CD4-positive, alpha-beta T cell (primary cell): ENCODE data around the gene F2R. TPM values are rescaled to one million over a fixed set of nuclear protein-coding genes. Genes with fewer than 3 reads are reported as not detected.
"Not testable (repeated sequence)": the region's sequence is repeated elsewhere in the genome, so short reads cannot be mapped to it uniquely, and the experiment has no call there.

ENCODE experiments used
- ATAC-seq: fragments of 200-7000 bp; cut with Tn5 transposase; one replicate; pipeline ENCODE4 v1.10.0; 2022; ENCODE audit warnings: mild to moderate bottlenecking; ENCODE audit not compliant: poor library complexity
- CTCF ChIA-PET: fragments of 350-600 bp; sonication (Branson Sonifier 250); formaldehyde crosslinking; loops from one replicate; lab custom pipeline; 2021; ENCODE audit warnings: antibody characterized with exemption, inconsistent platforms; lab: Charles Lee
- POLR2A ChIA-PET: fragments of 350-600 bp; sonication (Branson Sonifier 250); formaldehyde crosslinking; loops from one replicate; lab custom pipeline; 2021; ENCODE audit warnings: antibody characterized with exemption, inconsistent platforms; lab: Charles Lee
- DNase-seq, 14 experiments: peaks; one replicate each; pipeline ENCODE4 v3.0.0-alpha.2; 2013 to 2020; ENCODE audit warnings: mixed read lengths in 2 of 14
- H3K27ac ChIP-seq, 2 donors: one replicate each; pipeline versions ENCODE4 v1.5.1 to v1.7.0; 2013; ENCODE audit warnings: low read length in 2 of 2, low read depth in 1 of 2, mild to moderate bottlenecking in 1 of 2
- H3K27me3 ChIP-seq, 2 experiments: 1 replicate in 1 of 2; 2 replicates in 1 of 2; pipeline versions ENCODE4 v1.6.1 to v1.7.0; 2013; ENCODE audit warnings: low read length in 2 of 2, control low read depth in 1 of 2, mild to moderate bottlenecking in 1 of 2, moderate library complexity in 1 of 2; ENCODE audit not compliant: insufficient read depth in 2 of 2, control insufficient read depth in 1 of 2
- H3K36me3 ChIP-seq: one replicate; pipeline ENCODE4 v1.6.1; 2013; ENCODE audit warnings: low read length, control low read depth; ENCODE audit not compliant: insufficient read depth
- H3K4me1 ChIP-seq: one replicate; pipeline ENCODE4 v1.6.1; 2013; ENCODE audit warnings: low read length, control low read depth; ENCODE audit not compliant: insufficient read depth
- H3K4me3 ChIP-seq: one replicate; pipeline ENCODE4 v1.5.1; 2013; ENCODE audit warnings: mild to moderate bottlenecking, low read length, moderate library complexity
- H3K9me3 ChIP-seq, 2 experiments: 1 replicate in 1 of 2; 2 replicates in 1 of 2; pipeline versions ENCODE4 v1.6.1 to v1.7.0; 2013; ENCODE audit warnings: low read length in 2 of 2, mild to moderate bottlenecking in 2 of 2, control low read depth in 1 of 2, moderate library complexity in 1 of 2; ENCODE audit not compliant: control insufficient read depth in 1 of 2, insufficient read depth in 1 of 2
- H3K27ac Mint-ChIP-seq: one replicate; pipeline ENCODE4 v1.8.0; 2020; ENCODE audit warnings: mixed read lengths
- H3K27me3 Mint-ChIP-seq: one replicate; pipeline ENCODE4 v1.8.0; 2021; ENCODE audit warnings: mixed read lengths
- H3K36me3 Mint-ChIP-seq: one replicate; pipeline ENCODE4 v1.8.0; 2021; ENCODE audit warnings: low read depth, mixed read lengths
- H3K4me1 Mint-ChIP-seq: one replicate; pipeline ENCODE4 v1.8.0; 2021; ENCODE audit warnings: low read depth, mixed read lengths
- H3K4me3 Mint-ChIP-seq: one replicate; pipeline ENCODE4 v1.8.0; 2020; ENCODE audit warnings: mild to moderate bottlenecking, mixed read lengths
- H3K9me3 Mint-ChIP-seq: one replicate; pipeline ENCODE4 v1.8.0; 2020; ENCODE audit warnings: mixed read lengths
- CTCF ChIP-seq: fragments of 200-600 bp; IDR thresholded peaks from one replicate; pipeline ENCODE4 v1.8.0; 2022; ENCODE audit warnings: antibody characterized with exemption, mild to moderate bottlenecking
- intact Hi-C, 2 experiments: fragments of 100-400 bp; cut with DNase I in 1 of 2; cut with micrococcal nuclease in 1 of 2; formaldehyde crosslinking; loops; one replicate each; pipeline versions ENCODE4 v1.15.1 to v1.9.0; 2023 to 2025; cut with DNase I, micrococcal nuclease
- total RNA-seq, 174 experiments: library from RNA in 2 of 174; stranded (reverse) in 2 of 174; gene quantifications; one replicate each; pipeline ENCODE4 v1.2.3 and lab custom pipeline; 2021 to 2026

Gene F2R
- total RNA-seq, 2 experiments from 2014 or later = 1.9 to 2.7 TPM

DNA sequence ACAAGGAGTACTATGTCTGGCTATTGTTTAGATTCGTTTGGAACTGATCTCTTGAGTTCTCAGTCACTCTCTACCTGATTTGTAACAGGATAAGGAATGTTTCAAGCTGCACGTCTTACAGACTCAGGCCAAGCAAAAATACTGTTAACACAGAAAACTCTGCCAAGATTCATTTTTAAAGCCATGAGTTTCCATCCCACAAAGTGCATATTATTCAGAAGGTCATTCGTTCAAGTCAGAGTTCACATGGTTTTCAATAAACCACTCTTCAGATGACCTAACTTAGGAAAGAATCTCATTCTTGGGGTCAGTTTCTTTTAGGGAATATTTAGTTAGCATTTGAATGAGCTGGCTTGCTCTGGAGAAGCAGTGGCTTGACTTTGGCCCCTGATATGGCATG, 49.3 kb downstream of the F2R start:
- Histone ChIP-seq H3K9me3 (peaks cover 0 to 6% of the 10 kb centered on the region in 2 experiments), H3K4me3 (no peak overlapping the region), H3K27ac (no peak overlapping the region), H3K36me3 (no peaks in the 10 kb centered on the region), H3K4me1 (no peaks in the 10 kb centered on the region), H3K27me3 (no peaks in the 10 kb centered on the region)
- TF ChIP-seq CTCF = no peak
- no peaks in the 10 kb centered on the region for H3K27me3 Mint-ChIP-seq
- ATAC-seq (no peak), DNase-seq (no peak)
- no peak overlapping the region for H3K27ac Mint-ChIP-seq
- H3K4me1 Mint-ChIP-seq = no peaks in the 10 kb centered on the region
- ChIA-PET CTCF (no interaction called here), POLR2A (no interaction called here)
- intact Hi-C loops = no loop called here
- H3K4me3 Mint-ChIP-seq = no peak overlapping the region
- peaks cover 4% of the 10 kb centered on the region for H3K9me3 Mint-ChIP-seq
- H3K36me3 Mint-ChIP-seq = no peaks in the 10 kb centered on the region

- no peaks in the 10 kb centered on the region for H3K36me3 Mint-ChIP-seq
- Histone ChIP-seq H3K4me1 (no peaks in the 10 kb centered on the region), H3K4me3 (no peak overlapping the region), H3K9me3 (peaks cover 0 to 6% of the 10 kb centered on the region in 2 experiments), H3K27me3 (no peaks in the 10 kb centered on the region), H3K27ac (no peak overlapping the region), H3K36me3 (no peaks in the 10 kb centered on the region)
- no peak for DNase-seq
- H3K27ac Mint-ChIP-seq = no peak overlapping the region
- no peaks in the 10 kb centered on the region for H3K4me1 Mint-ChIP-seq
- no peaks in the 10 kb centered on the region for H3K27me3 Mint-ChIP-seq
- no peak overlapping the region for H3K4me3 Mint-ChIP-seq
- ChIA-PET CTCF (interaction anchor here (0.6 kb wide), 1 partner anchor 1250 kb away, joined by 4 read pairs; no protein-coding TSS in a partner anchor), POLR2A (no interaction called here)
- intact Hi-C loops = no loop called here
- no peak for TF ChIP-seq CTCF
- ATAC-seq = no peak
- peaks cover 4% of the 10 kb centered on the region for H3K9me3 Mint-ChIP-seq
Measured at GRCh38 chr5:76766746-76767145, 50.8 kb downstream of the F2R start.

DNA sequence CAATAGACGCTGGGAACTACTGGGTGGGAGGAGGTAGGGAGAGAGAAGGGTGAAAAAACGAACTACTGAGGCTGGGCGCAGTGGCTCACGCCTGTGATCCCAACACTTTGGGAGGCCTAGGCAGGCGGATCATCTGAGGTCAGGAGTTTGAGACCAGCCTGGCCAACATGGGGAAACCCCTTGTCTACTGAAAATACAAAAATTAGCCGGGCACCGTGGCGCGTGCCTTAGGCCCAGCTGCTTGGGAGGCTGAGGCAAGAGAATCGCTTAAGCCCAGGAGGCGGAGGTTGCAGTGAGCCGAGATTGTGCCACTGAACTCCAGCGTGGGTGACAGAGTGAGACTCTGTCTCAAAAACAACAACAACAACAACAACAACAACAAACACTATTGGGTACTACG, 55.1 kb downstream of the F2R start:
- H3K9me3 ChIP-seq, H3K4me3 ChIP-seq, CTCF ChIA-PET, H3K4me1 Mint-ChIP-seq, POLR2A ChIA-PET, H3K4me1 ChIP-seq, H3K4me3 Mint-ChIP-seq, DNase-seq, H3K27me3 Mint-ChIP-seq, H3K27me3 ChIP-seq, H3K27ac ChIP-seq, ATAC-seq, H3K36me3 Mint-ChIP-seq, H3K9me3 Mint-ChIP-seq, H3K36me3 ChIP-seq, H3K27ac Mint-ChIP-seq: not testable (repeated sequence)
- intact Hi-C loops = loop anchor here in 1 of 2 experiments (5.0 kb wide), 1 partner anchor 434 kb away; no protein-coding TSS in a partner anchor

DNA sequence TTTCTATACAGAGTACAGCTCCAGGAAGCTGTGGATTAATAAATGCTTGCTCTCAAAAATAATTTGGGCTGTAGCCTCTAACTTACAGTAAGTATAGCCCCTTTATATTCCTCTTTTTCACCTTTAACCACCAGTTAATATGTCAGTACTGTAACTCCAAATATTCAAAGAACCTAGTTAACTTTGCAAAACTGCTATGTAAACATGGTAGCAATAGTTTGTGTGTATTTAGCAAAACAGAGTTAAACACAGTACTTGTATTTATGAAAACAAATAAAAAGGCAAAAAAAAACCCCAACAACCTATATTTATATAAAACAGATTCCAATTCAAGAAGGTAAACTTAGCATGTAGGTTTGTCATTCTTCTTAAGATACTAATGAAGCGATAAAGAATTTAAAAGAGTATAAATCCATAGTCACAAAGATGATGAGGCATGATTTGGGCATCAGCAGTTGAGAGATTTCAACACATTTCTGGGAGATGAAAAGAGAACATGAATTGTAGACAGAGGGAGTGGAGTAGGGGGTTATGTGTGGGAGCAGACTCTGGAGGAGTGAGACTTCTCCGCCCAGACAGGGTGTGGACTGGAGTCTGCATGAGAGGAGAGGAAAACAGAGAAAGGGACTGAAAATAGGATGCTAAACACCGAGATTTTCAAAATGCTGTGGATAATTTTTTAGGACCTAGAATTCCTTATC, 55.9 kb downstream of the F2R start:
- Histone ChIP-seq H3K4me1 (peaks cover 3% of the 10 kb centered on the region), H3K27me3 (no peaks in the 10 kb centered on the region), H3K36me3 (no peaks in the 10 kb centered on the region), H3K27ac (no peak overlapping the region), H3K9me3 (no peaks in the 10 kb centered on the region), H3K4me3 (no peak overlapping the region)
- H3K9me3 Mint-ChIP-seq = no peaks in the 10 kb centered on the region
- ChIA-PET CTCF (no interaction called here), POLR2A (no interaction called here)
- peaks cover 5% of the 10 kb centered on the region for H3K4me1 Mint-ChIP-seq
- intact Hi-C loops = loop anchor here in 1 of 2 experiments (5.0 kb wide), 1 partner anchor 435 kb away; no protein-coding TSS in a partner anchor
- DNase-seq (no peak), ATAC-seq (no peak)
- no peaks in the 10 kb centered on the region for H3K27me3 Mint-ChIP-seq
- no peak for TF ChIP-seq CTCF
- no peak overlapping the region for H3K4me3 Mint-ChIP-seq
- no peaks in the 10 kb centered on the region for H3K36me3 Mint-ChIP-seq
- no peak overlapping the region for H3K27ac Mint-ChIP-seq
